Testis (tissue), 2 donors: ENCODE results near the gene MRPS34.

ENCODE experiments used
- CTCF ChIP-seq, 3 experiments: fragments of 450-650 bp in 2 of 3; fragments of 200-600 bp in 1 of 3; sonication (generic) in 1 of 3; IDR thresholded peaks; one replicate each; pipeline ENCODE4 v1.5.1; 2016 to 2019; ENCODE audit warnings: antibody characterized with exemption in 3 of 3, mild to moderate bottlenecking in 2 of 3, moderate library complexity in 1 of 3
- POLR2A ChIP-seq: fragments of 450-650 bp; IDR thresholded peaks from one replicate; pipeline ENCODE4 v1.6.1; 2017; ENCODE audit warnings: antibody characterized with exemption, mild to moderate bottlenecking, moderate library complexity

GRCh38 chr16:1740234-1740633 lies 32.7 kb downstream of the MRPS34 start:
- TF ChIP-seq CTCF (IDR thresholded peaks at IDR 0.05) (no peak), POLR2A (no peak)
